GM10847 (cell line): Measurements from ENCODE around the gene PAQR4.

Experiments
- POLR2A ChIP-seq: IDR thresholded peaks from 2 replicates; pipeline ENCODE4 v1.6.1; 2011; ENCODE audit not compliant: insufficient read length; ENCODE audit errors: extremely low read depth

PAQR4 gene

GRCh38 chr16:2937170-2937569, 32.0 kb upstream of the PAQR4 start:
- no peak for TF ChIP-seq POLR2A

GRCh38 chr16:2938206-2938605, 30.9 kb upstream of the PAQR4 start:
- TF ChIP-seq POLR2A: no peak

- TF ChIP-seq POLR2A: no peak
These were observed 29.2 kb upstream of the PAQR4 start for GRCh38 chr16:2939968-2940367.

- TF ChIP-seq POLR2A: no peak
These were observed 27.1 kb upstream of the PAQR4 start for GRCh38 chr16:2942045-2942444.

- no peak for TF ChIP-seq POLR2A
These were observed 22.5 kb upstream of the PAQR4 start for GRCh38 chr16:2946649-2947048.

- TF ChIP-seq POLR2A: no peak
These were observed 20.1 kb upstream of the PAQR4 start for GRCh38 chr16:2948807-2949704.

- no peak for TF ChIP-seq POLR2A
These were observed 19.3 kb upstream of the PAQR4 start for GRCh38 chr16:2949705-2950352.

- TF ChIP-seq POLR2A: no peak
These were observed 18.8 kb upstream of the PAQR4 start for GRCh38 chr16:2950353-2950724.

- no peak for TF ChIP-seq POLR2A
These were observed 18.4 kb upstream of the PAQR4 start for GRCh38 chr16:2950773-2951172.

GRCh38 chr16:2952679-2953078, 16.5 kb upstream of the PAQR4 start:
- TF ChIP-seq POLR2A: no peak

GRCh38 chr16:2953706-2954627, 15.2 kb upstream of the PAQR4 start:
- no peak for TF ChIP-seq POLR2A

GRCh38 chr16:2954656-2955381, 14.3 kb upstream of the PAQR4 start:
- no peak for TF ChIP-seq POLR2A

- TF ChIP-seq POLR2A: no peak
These were observed 13.7 kb upstream of the PAQR4 start for GRCh38 chr16:2955438-2955778.

- no peak for TF ChIP-seq POLR2A
These were observed 13.2 kb upstream of the PAQR4 start for GRCh38 chr16:2955779-2956578.
